H1 (cell line): Measurements from ENCODE around the gene ANKRD30A. TPM values are rescaled to one million over a fixed set of nuclear protein-coding genes. Genes with fewer than 3 reads are reported as not detected.

Experiments
- CTCF ChIA-PET: fragments of 300-600 bp; sonication (Branson Sonifier 250); formaldehyde crosslinking; loops from one replicate; lab custom pipeline; 2021; ENCODE audit not compliant: partially characterized antibody; lab: Charles Lee
- POLR2A ChIA-PET: fragments of 300-600 bp; sonication (Branson Sonifier 250); formaldehyde crosslinking; loops from one replicate; lab custom pipeline; 2021; ENCODE audit warnings: inconsistent platforms; ENCODE audit not compliant: partially characterized antibody; lab: Charles Lee
- DNase-seq, 2 experiments: peaks; one replicate each; pipeline versions ENCODE4 v3.0.0 to v3.0.0-alpha.2; 2010 to 2022; ENCODE audit warnings: low spot score in 2 of 2, low read depth in 1 of 2, mixed read lengths in 1 of 2
- FAIRE-seq: peaks from 2 replicates; lab custom pipeline; 2011; peaks lifted over from hg19 to GRCh38; lab: Jason Lieb, UNC
- H2AFZ ChIP-seq: 2 replicates; pipeline ENCODE4 v1.8.1; 2012; ENCODE audit warnings: low read length, inconsistent platforms
- H2AK5ac ChIP-seq: 2 replicates; pipeline ENCODE4 v1.6.1; 2013; ENCODE audit warnings: low read depth, low read length
- H2BK120ac ChIP-seq: replicated peaks from 2 replicates; pipeline ENCODE3; 2013; ENCODE audit warnings: low read depth, low read length, inconsistent platforms
- H2BK12ac ChIP-seq: 2 replicates; pipeline ENCODE4 v1.6.1; 2013; ENCODE audit warnings: low read depth, low read length
- H2BK15ac ChIP-seq: 2 replicates; pipeline ENCODE4 v1.6.1; 2013; ENCODE audit warnings: low read length
- H2BK20ac ChIP-seq: 2 replicates; pipeline ENCODE4 v1.6.1; 2013; ENCODE audit warnings: low read length
- H2BK5ac ChIP-seq: 2 replicates; pipeline ENCODE4 v1.6.1; 2013; ENCODE audit warnings: low read depth, low read length
- H3K14ac ChIP-seq: 2 replicates; pipeline ENCODE4 v1.6.1; 2013; ENCODE audit warnings: inconsistent platforms; ENCODE audit not compliant: insufficient read length
- H3K18ac ChIP-seq: 2 replicates; pipeline ENCODE4 v1.6.1; 2013; ENCODE audit warnings: low read length; ENCODE audit errors: extremely low read depth
- H3K23ac ChIP-seq: 2 replicates; pipeline ENCODE4 v1.6.1; 2013; ENCODE audit warnings: inconsistent platforms; ENCODE audit not compliant: insufficient read length
- H3K23me2 ChIP-seq: 2 replicates; pipeline ENCODE4 v1.6.1; 2013; ENCODE audit warnings: low read depth, low read length
- H3K27ac ChIP-seq: 2 replicates; pipeline ENCODE4 v1.6.1; 2011; ENCODE audit warnings: low read depth, low read length, inconsistent platforms
- H3K27me3 ChIP-seq, 4 experiments: replicated peaks in 1 of 4; 1 replicate in 1 of 4; 2 replicates in 3 of 4; pipeline versions ENCODE4 v1.6.1 to v1.8.1; 2011 to 2013; ENCODE audit warnings: low read length in 3 of 4, mild to moderate bottlenecking in 3 of 4, inconsistent platforms in 2 of 4, mixed read lengths in 2 of 4, moderate library complexity in 1 of 4; ENCODE audit not compliant: control insufficient read depth in 3 of 4, insufficient read depth in 3 of 4; ENCODE audit errors: extremely low read depth in 1 of 4
- H3K36me3 ChIP-seq, 4 experiments: 2 replicates each; pipeline versions ENCODE4 v1.6.1 to v1.8.1; 2011 to 2013; ENCODE audit warnings: mild to moderate bottlenecking in 4 of 4, low read length in 3 of 4, moderate library complexity in 2 of 4, control low read depth in 1 of 4, inconsistent platforms in 1 of 4; ENCODE audit not compliant: insufficient read depth in 4 of 4, control insufficient read depth in 2 of 4
- H3K4ac ChIP-seq: replicated peaks from 2 replicates; pipeline ENCODE3; 2013; ENCODE audit warnings: low read length, low read depth, mixed read lengths, inconsistent platforms; ENCODE audit not compliant: insufficient read length
- H3K4me1 ChIP-seq, 4 experiments: replicated peaks in 1 of 4; 1 replicate in 1 of 4; 2 replicates in 3 of 4; pipeline versions ENCODE4 v1.6.1 to v1.8.1; 2011 to 2013; ENCODE audit warnings: low read length in 3 of 4, inconsistent platforms in 2 of 4, mixed read lengths in 1 of 4; ENCODE audit not compliant: insufficient read depth in 4 of 4, control insufficient read depth in 3 of 4
- H3K4me2 ChIP-seq, 2 experiments: 2 replicates each; pipeline versions ENCODE4 v1.6.1 to v1.8.1; 2011 to 2013; ENCODE audit warnings: low read depth in 2 of 2, low read length in 2 of 2, control low read depth in 1 of 2, inconsistent platforms in 1 of 2, mild to moderate bottlenecking in 1 of 2; ENCODE audit not compliant: insufficient read depth in 1 of 2
- H3K4me3 ChIP-seq, 4 experiments: fragments of 200-600, 300-600 bp in 1 of 4; sonication (generic), shearing (Covaris generic), sonication (Bioruptor Twin) in 1 of 4; 2 replicates each; pipeline versions ENCODE4 v1.5.1 to v1.8.1; 2011 to 2016; ENCODE audit warnings: low read length in 4 of 4, low read depth in 3 of 4, control low read depth in 2 of 4, inconsistent platforms in 2 of 4, mild to moderate bottlenecking in 2 of 4, mixed read lengths in 1 of 4, moderate library complexity in 1 of 4; ENCODE audit not compliant: insufficient read depth in 2 of 4; ENCODE audit errors: extremely low read depth in 1 of 4
- H3K56ac ChIP-seq: replicated peaks from 2 replicates; pipeline ENCODE3; 2013; ENCODE audit warnings: low read depth, mild to moderate bottlenecking, mixed read lengths, low read length, inconsistent platforms; ENCODE audit not compliant: insufficient read length
- H3K79me1 ChIP-seq: 2 replicates; pipeline ENCODE4 v1.6.1; 2013; ENCODE audit warnings: low read depth, low read length, control low read depth
- H3K79me2 ChIP-seq, 2 experiments: 2 replicates each; pipeline versions ENCODE4 v1.6.1 to v1.8.1; 2012 to 2013; ENCODE audit warnings: low read length in 2 of 2, mild to moderate bottlenecking in 2 of 2, inconsistent platforms in 1 of 2; ENCODE audit not compliant: insufficient read depth in 2 of 2, control insufficient read depth in 1 of 2
- H3K9ac ChIP-seq, 4 experiments: replicated peaks in 1 of 4; 1 replicate in 1 of 4; 2 replicates in 3 of 4; pipeline versions ENCODE4 v1.6.1 to v1.8.1; 2011 to 2013; ENCODE audit warnings: low read depth in 3 of 4, low read length in 3 of 4, control low read depth in 2 of 4, mild to moderate bottlenecking in 2 of 4, moderate library complexity in 2 of 4, inconsistent platforms in 1 of 4; ENCODE audit errors: extremely low read depth in 1 of 4
- H3K9me3 ChIP-seq, 2 experiments: 2 replicates each; pipeline versions ENCODE4 v1.6.1 to v1.8.1; 2012 to 2013; ENCODE audit warnings: mild to moderate bottlenecking in 2 of 2, moderate library complexity in 2 of 2, control low read depth in 1 of 2, inconsistent platforms in 1 of 2, low read depth in 1 of 2, low read length in 1 of 2, mixed read lengths in 1 of 2; ENCODE audit not compliant: insufficient read depth in 2 of 2
- H4K20me1 ChIP-seq, 2 experiments: replicated peaks in 1 of 2; 2 replicates each; pipeline versions ENCODE3 to v1.8.1; 2011 to 2013; ENCODE audit warnings: inconsistent platforms in 2 of 2, low read length in 2 of 2, mild to moderate bottlenecking in 1 of 2; ENCODE audit not compliant: insufficient read depth in 2 of 2, control insufficient read depth in 1 of 2
- H4K5ac ChIP-seq: 2 replicates; pipeline ENCODE4 v1.6.1; 2013; ENCODE audit warnings: low read length, low read depth, mixed read lengths, inconsistent platforms; ENCODE audit not compliant: insufficient read length
- H4K8ac ChIP-seq: 2 replicates; pipeline ENCODE4 v1.8.0; 2013; ENCODE audit warnings: mild to moderate bottlenecking, moderate library complexity, low read length, inconsistent platforms; ENCODE audit not compliant: insufficient read depth; ENCODE audit errors: extremely low read depth
- H4K91ac ChIP-seq: replicated peaks from 2 replicates; pipeline ENCODE3; 2013; ENCODE audit warnings: low read length, mixed read lengths, inconsistent platforms; ENCODE audit not compliant: insufficient read length
- EP300 ChIP-seq, 2 experiments: IDR thresholded peaks; 1 replicate in 1 of 2; 2 replicates in 1 of 2; pipeline ENCODE4 v1.6.1; 2011 to 2012; ENCODE audit warnings: low read depth in 2 of 2, low read length in 2 of 2, mild to moderate bottlenecking in 2 of 2, borderline replicate concordance in 1 of 2, inconsistent platforms in 1 of 2, moderate library complexity in 1 of 2
- NRF1 ChIP-seq: IDR thresholded peaks from 2 replicates; pipeline ENCODE4 v1.6.1; 2011; ENCODE audit warnings: mild to moderate bottlenecking, low read depth, low read length, improper control_type of control experiment
- RAD21 ChIP-seq, 2 experiments: IDR thresholded peaks in 1 of 2; conservative IDR thresholded peaks in 1 of 2; 2 replicates each; pipeline ENCODE4 v1.6.1; 2011; ENCODE audit warnings: low read depth in 2 of 2, low read length in 2 of 2, improper control_type of control experiment in 1 of 2, inconsistent platforms in 1 of 2, mild to moderate bottlenecking in 1 of 2, moderate library complexity in 1 of 2
- RXRA ChIP-seq: IDR thresholded peaks from 2 replicates; pipeline ENCODE4 v1.6.1; 2011; ENCODE audit warnings: low read depth, mild to moderate bottlenecking, low read length, moderate library complexity; ENCODE audit not compliant: insufficient read depth
- TAF1 ChIP-seq: IDR thresholded peaks from 2 replicates; pipeline ENCODE4 v1.6.1; 2011; ENCODE audit warnings: mild to moderate bottlenecking, low read depth, low read length
- TCF12 ChIP-seq: IDR thresholded peaks from 2 replicates; pipeline ENCODE4 v1.6.1; 2011; ENCODE audit warnings: low read depth, mild to moderate bottlenecking, low read length
- WGBS, 2 experiments: shearing (Covaris generic) in 1 of 2; methylation state at CpG; one replicate each; pipeline versions ENCODE4 v1.1.6 to v1.1.7; 2013 to 2015; ENCODE audit warnings: low lambda C conversion rate in 2 of 2, mixed read lengths in 2 of 2, inconsistent platforms in 1 of 2, low coverage in 1 of 2, missing lambda C conversion rate in 1 of 2; ENCODE audit not compliant: insufficient replicate concordance in 2 of 2, insufficient coverage in 1 of 2, insufficient read length in 1 of 2; ENCODE audit errors: extremely low coverage in 1 of 2, missing lambda C conversion rate in 1 of 2; 5-methylcytosine and 5-hydroxymethylcytosine counted together
- polyA plus RNA-seq, 7 experiments: library from polyadenylated mRNA; depleted of rRNA in 3 of 7; stranded (reverse) in 5 of 7; unstranded in 2 of 7; fragments of >200 nt in 5 of 7; fragments of 200-250 nt in 2 of 7; gene quantifications; 1 replicate in 5 of 7; 2 replicates in 1 of 7; 4 replicates in 1 of 7; pipeline versions ENCODE4 v1.2.1 to v1.2.3, GENCODE V29; 2011 to 2013; ENCODE audit warnings: missing spikeins in 2 of 7, mixed read lengths in 2 of 7
- total RNA-seq: library from RNA; stranded (reverse); fragmentation: NEBNext Ultra II Directional; extraction: Animal tissue kit (Norgen Biotek cat#: 25700); gene quantifications from 2 replicates; pipeline ENCODE4 v1.2.1, GENCODE V29; 2021

ANKRD30A gene
- total and polyA plus RNA-seq, 2 of the 8 experiments (the other 6 are each of a cell fraction or from before 2014, with no cell fraction given): not detected

GRCh38 chr10:37390926-37391325 lies 265.5 kb downstream of the ANKRD30A start:
- WGBS, 2 experiments: 73% methylated on average over 3 of the region's 3 CpGs; no CpG with 5 or more reads in 1 of the 2 experiments
- Histone ChIP-seq H3K4me3 (no peak overlapping the region), H4K91ac (no peak overlapping the region), H3K36me3 (no peaks in the 10 kb centered on the region), H4K20me1 (no peaks in the 10 kb centered on the region), H2BK20ac (no peak overlapping the region), H3K9ac (no peak overlapping the region), H2BK12ac (no peak overlapping the region), H3K23me2 (no peaks in the 10 kb centered on the region), H2AFZ (no peak overlapping the region), H2BK5ac (no peak overlapping the region), H3K18ac (no peak overlapping the region), H3K79me2 (no peaks in the 10 kb centered on the region), H2BK15ac (no peak overlapping the region), H3K23ac (no peak overlapping the region), H3K56ac (no peak overlapping the region), H4K8ac (no peak overlapping the region), H3K4ac (no peak overlapping the region), H3K79me1 (no peaks in the 10 kb centered on the region), H4K5ac (no peak overlapping the region), H3K4me2 (no peak overlapping the region), H3K4me1 (no peaks in the 10 kb centered on the region), H3K27ac (no peak overlapping the region), H3K9me3 (peaks cover 58 to 66% of the 10 kb centered on the region in 2 experiments), H3K27me3 (no peaks in the 10 kb centered on the region), H3K14ac (no peak overlapping the region), H2AK5ac (no peak overlapping the region), H2BK120ac (no peak overlapping the region)
- no peak for TF ChIP-seq TAF1
- no peak for TF ChIP-seq TCF12
- TF ChIP-seq RXRA: no peak
- TF ChIP-seq EP300 (IDR thresholded peaks at IDR 0.05; ENCODE audit: borderline replicate concordance in 1 of 2, low read depth in 2 of 2, low read length in 2 of 2): no peak
- no peak for TF ChIP-seq RAD21 (IDR thresholded peaks at IDR 0.05 in 1 of 2, conservative IDR thresholded peaks at IDR 0.05 in 1 of 2; ENCODE audit: low read depth in 2 of 2, low read length in 2 of 2)
- no peak for TF ChIP-seq NRF1
- DNase-seq (no peak), FAIRE-seq (no peak)
- CTCF ChIA-PET: interaction anchor here (0.6 kb wide), 1 partner anchor 352 kb away, joined by 3 read pairs; no protein-coding TSS in a partner anchor
- POLR2A ChIA-PET: no interaction called here
